Central memory CD4-positive, alpha-beta T cell (primary cell): Measurements from ENCODE around the gene ADGRB3.
"Not testable (repeated sequence)": the region's sequence is repeated elsewhere in the genome, so short reads cannot be mapped to it uniquely, and the experiment has no call there.

ENCODE experiments used
- DNase-seq: peaks from one replicate; pipeline ENCODE4 v3.0.0; 2022

ADGRB3 gene

GRCh38 chr6:68973066-68973465 is 338.0 kb downstream of the ADGRB3 start:
- DNase-seq, result no peak

GRCh38 chr6:68975064-68975463 is 340.0 kb downstream of the ADGRB3 start:
- no peak for DNase-seq

- no peak for DNase-seq
These were observed 340.7 kb downstream of the ADGRB3 start for GRCh38 chr6:68975816-68976215.

GRCh38 chr6:68976260-68976659 is 341.2 kb downstream of the ADGRB3 start:
- DNase-seq, result no peak

- no peak for DNase-seq
These were observed 343.3 kb downstream of the ADGRB3 start for GRCh38 chr6:68978411-68978810.

- DNase-seq, result not testable (repeated sequence)
These were observed 346.6 kb downstream of the ADGRB3 start for GRCh38 chr6:68981668-68982067.

- no peak for DNase-seq
These were observed 353.6 kb downstream of the ADGRB3 start for GRCh38 chr6:68988698-68989097.

- DNase-seq, result no peak
These were observed 355.2 kb downstream of the ADGRB3 start for GRCh38 chr6:68990317-68990716.

- DNase-seq, result no peak
These were observed 358.8 kb downstream of the ADGRB3 start for GRCh38 chr6:68993911-68994310.

- DNase-seq, result no peak
These were observed 359.4 kb downstream of the ADGRB3 start for GRCh38 chr6:68994521-68994920.

GRCh38 chr6:69005199-69005598 is 370.1 kb downstream of the ADGRB3 start:
- DNase-seq, result no peak

GRCh38 chr6:69007781-69008180 is 372.7 kb downstream of the ADGRB3 start:
- DNase-seq, result no peak

- no peak for DNase-seq
These were observed 377.1 kb downstream of the ADGRB3 start for GRCh38 chr6:69012211-69012610.

GRCh38 chr6:69012876-69013275 is 377.8 kb downstream of the ADGRB3 start:
- DNase-seq, result no peak

GRCh38 chr6:69018906-69019305 is 383.8 kb downstream of the ADGRB3 start:
- DNase-seq, result no peak

- DNase-seq, result no peak
These were observed 384.8 kb downstream of the ADGRB3 start for GRCh38 chr6:69019832-69020231.

- no peak for DNase-seq
These were observed 387.9 kb downstream of the ADGRB3 start for GRCh38 chr6:69022993-69023392.

GRCh38 chr6:69026243-69026642 is 391.2 kb downstream of the ADGRB3 start:
- no peak for DNase-seq

GRCh38 chr6:69026715-69027114 is 391.6 kb downstream of the ADGRB3 start:
- no peak for DNase-seq

- DNase-seq, result no peak
These were observed 392.8 kb downstream of the ADGRB3 start for GRCh38 chr6:69027861-69028260.

GRCh38 chr6:69038841-69039240 is 403.8 kb downstream of the ADGRB3 start:
- DNase-seq, result no peak

GRCh38 chr6:69042297-69042696 is 407.2 kb downstream of the ADGRB3 start:
- DNase-seq, result no peak

- no peak for DNase-seq
These were observed 409.5 kb downstream of the ADGRB3 start for GRCh38 chr6:69044534-69044933.

GRCh38 chr6:69059413-69059812 is 424.3 kb downstream of the ADGRB3 start:
- no peak for DNase-seq

GRCh38 chr6:69061066-69061465 is 426.0 kb downstream of the ADGRB3 start:
- DNase-seq, result no peak

- DNase-seq, result no peak
These were observed 428.3 kb downstream of the ADGRB3 start for GRCh38 chr6:69063401-69063800.
